Metanephros (tissue), 2 donors: ENCODE results near the gene RAD9B. TPM values are rescaled to one million over a fixed set of nuclear protein-coding genes. Genes with fewer than 3 reads are reported as not detected.

Source experiments
- small RNA-seq: library from RNA; depleted of rRNA; stranded (forward); fragments of <200 nt; gene quantifications from one replicate; pipeline ENCODE3, GENCODE V24; 2014; ENCODE audit warnings: low replicate concordance
- total RNA-seq: library from RNA; depleted of rRNA; stranded (reverse); fragments of >200 nt; gene quantifications from one replicate; pipeline ENCODE4 v1.2.3, GENCODE V29; 2014

Gene RAD9B
- 0.93 TPM for total RNA-seq

GRCh38 chr12:110501752-110502738 lies at the start of gene RAD9B, which contains the start of gene VPS29:
TSS of gene RAD9B (plus strand) at chr12:110502331. CDS start at chr12:110502338, 7 bp downstream.
TSS of gene VPS29 (minus strand) at chr12:110502111. CDS start at chr12:110502051, 60 bp downstream.

DNA sequence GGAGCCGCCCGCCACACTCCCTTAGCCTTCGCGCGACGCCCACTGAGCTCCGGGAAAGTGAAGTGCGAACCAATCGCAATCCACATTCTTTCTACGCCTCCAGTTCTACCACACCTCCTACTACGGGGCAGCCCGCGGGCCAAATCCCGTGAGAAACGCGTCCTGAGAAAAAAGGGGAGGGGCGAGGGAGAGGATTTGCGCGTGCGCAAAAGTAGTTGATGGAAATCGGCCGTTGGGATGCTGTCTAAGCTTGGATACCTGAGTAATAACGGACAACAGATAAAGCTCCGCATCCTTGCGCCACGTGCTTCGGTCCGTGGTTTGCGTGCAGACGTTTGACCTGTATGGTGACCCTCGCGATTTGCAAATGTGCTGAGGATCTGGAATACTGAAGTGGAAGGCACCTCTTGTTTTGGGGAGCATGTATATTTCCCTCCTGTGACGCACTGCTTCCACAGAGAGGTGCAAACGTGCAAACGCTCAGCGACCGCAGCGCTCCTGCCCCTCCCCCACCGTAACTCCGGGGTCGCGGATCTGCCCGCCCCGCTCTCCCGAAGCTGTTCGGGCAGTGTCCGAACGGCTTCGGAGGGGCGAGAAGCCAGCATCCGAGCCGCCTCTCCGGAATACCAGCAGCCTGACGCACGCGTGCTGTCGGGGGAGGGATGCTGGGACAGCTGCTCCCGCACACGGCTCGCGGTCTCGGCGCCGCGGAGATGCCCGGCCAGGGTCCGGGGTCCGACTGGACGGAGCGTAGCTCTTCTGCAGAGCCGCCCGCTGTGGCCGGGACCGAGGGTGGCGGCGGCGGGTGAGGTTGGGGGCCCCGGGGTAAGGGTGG lies 33.7 kb upstream of the RAD9B start, which contains the start of the genes FAM216A and GPN3:
Gene FAM216A, plus strand, starts transcription at position 632 of the 835 bp plus-strand sequence. Its CDS starts 31 bp downstream, at position 663.
Gene GPN3, minus strand, starts transcription at position 44 of the 835 bp plus-strand sequence. CDS start 54 bp downstream, outside the sequence.

Small RNA genes within 50 kb of the gene (small RNA-seq; reads per million reads assigned to genes)
- not detected for gene RF00278

Other genes starting within 250 kb of the RAD9B start
- 174 TPM for gene ATP2A2, start 221.1 kb upstream of the RAD9B start, total RNA-seq
- 45.5 TPM for gene ANAPC7, start 98.6 kb upstream of the RAD9B start, total RNA-seq
- 155 TPM for gene ARPC3, start 52.0 kb upstream of the RAD9B start, total RNA-seq
- 18.9 TPM for gene GPN3, start 34.1 kb upstream of the RAD9B start, total RNA-seq
- 8.0 TPM for gene FAM216A, start 33.5 kb upstream of the RAD9B start, total RNA-seq
- 58.7 TPM for gene VPS29, start 220 bp upstream of the RAD9B start, total RNA-seq
- 17.9 TPM for gene PPTC7, start 81.0 kb downstream of the RAD9B start, total RNA-seq
- 124 TPM for gene TCTN1, start 111.8 kb downstream of the RAD9B start, total RNA-seq
- gene HVCN1, start 186.8 kb downstream of the RAD9B start, total RNA-seq = 8.8 TPM
- 101 TPM for gene PPP1CC, start 240.6 kb downstream of the RAD9B start, total RNA-seq